GM10248 (cell line): ENCODE measurements around the gene PDK1.

ENCODE experiments used
- CTCF ChIA-PET: fragments of 300-600 bp; sonication (Branson Sonifier 250); formaldehyde crosslinking; extraction: SDS; loops from one replicate; lab custom pipeline; 2021; ENCODE audit warnings: antibody characterized with exemption; lab: Yijun Ruan, JAX
- POLR2A ChIA-PET: fragments of 350-650 bp; sonication (Branson Sonifier 250); formaldehyde crosslinking; extraction: SDS; loops from one replicate; lab custom pipeline; 2020; ENCODE audit warnings: antibody characterized with exemption; lab: Yijun Ruan, JAX
- DNase-seq: peaks from one replicate; pipeline ENCODE4 v3.0.0; 2012; ENCODE audit errors: extremely low spot score
- CTCF ChIP-seq: IDR thresholded peaks from 2 replicates; pipeline ENCODE4 v1.5.1; 2012; ENCODE audit warnings: mild to moderate bottlenecking, low read depth; ENCODE audit errors: extremely low read depth, missing control alignments, control extremely low read depth

PDK1 gene

GRCh38 chr2:172639823-172640222, 83.9 kb downstream of the PDK1 start:
- ChIA-PET CTCF (no interaction called here), POLR2A (no interaction called here)
- no peak for TF ChIP-seq CTCF
- no peak for DNase-seq

DNA sequence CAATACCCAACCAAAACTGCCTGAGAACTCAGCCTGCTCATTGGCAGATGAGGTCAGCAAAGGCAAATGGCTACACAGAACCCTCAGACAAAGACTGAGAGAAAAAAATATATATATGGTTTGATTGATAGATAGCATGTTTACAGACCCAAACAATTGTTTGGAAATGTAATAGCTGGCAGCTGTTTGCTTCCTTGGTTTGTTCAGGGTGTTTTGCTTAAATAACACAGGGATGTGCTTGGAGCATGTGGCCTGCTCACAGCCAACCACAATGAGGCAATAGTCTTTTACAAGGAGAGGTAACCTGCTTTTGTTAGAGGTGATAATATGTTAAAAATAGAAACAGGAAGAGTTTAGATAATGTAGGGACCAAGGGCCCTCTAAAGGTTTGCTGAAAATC, 84.5 kb downstream of the PDK1 start:
- no peak for TF ChIP-seq CTCF
- ChIA-PET POLR2A (no interaction called here), CTCF (no interaction called here)
- DNase-seq: no peak

DNA sequence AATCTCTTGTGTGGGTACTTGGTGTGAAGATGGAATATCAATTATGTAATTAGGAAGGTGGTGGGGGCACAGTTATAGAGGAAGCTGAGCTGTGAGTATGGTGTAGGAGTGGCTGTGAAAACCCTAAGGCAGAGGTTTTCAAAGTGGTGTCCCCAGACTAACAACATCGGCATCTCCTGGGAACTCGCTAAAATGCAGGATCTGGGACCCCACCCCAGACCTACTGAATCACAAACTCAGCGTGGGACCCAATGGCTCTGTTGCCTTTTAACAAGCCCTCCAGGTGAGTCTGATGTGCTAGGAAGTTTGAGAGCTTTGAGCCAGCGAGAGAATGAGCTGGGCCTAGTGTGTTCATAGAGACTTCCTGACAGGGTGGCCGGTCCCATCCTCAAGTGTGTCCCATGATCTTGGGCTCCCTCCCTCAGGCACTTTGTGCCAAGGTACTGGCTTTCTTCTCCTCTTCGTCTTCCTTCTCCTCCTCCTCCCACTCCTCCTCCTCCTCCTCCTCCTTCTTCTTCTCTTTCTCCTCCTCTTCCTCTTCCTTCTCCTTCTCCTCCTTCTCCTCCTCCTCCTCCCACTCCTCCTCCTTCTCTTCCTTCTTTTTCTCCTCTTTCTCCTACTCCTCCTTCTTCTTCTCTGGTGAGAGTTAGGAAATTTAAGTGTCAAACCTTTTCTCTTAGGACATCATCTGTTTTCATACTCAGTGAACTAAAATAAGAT, 86.6 kb downstream of the PDK1 start:
- DNase-seq: no peak
- TF ChIP-seq CTCF: no peak
- ChIA-PET POLR2A (no interaction called here), CTCF (interaction anchor here (1.5 kb wide), 1 partner anchor 13 kb away, joined by 5 read pairs; no protein-coding TSS in a partner anchor)

DNA sequence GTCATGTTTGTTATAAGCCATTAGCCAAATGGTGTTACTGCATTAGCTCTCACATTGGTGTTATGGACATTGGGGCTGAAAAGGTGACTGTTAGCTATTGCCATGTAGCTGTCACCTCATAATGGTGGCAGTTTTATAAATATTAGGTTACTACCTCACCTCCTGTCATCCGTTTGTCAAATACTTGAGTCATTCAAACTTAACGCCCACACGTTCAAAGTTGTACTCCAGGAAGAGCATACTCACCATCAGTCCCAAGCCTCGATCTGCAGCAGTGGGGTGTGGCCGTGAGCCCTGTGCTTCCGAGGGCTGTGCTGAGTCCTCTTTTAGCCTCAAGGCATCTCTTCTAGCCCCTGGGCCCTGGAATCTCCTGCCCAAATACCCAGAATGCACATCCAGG, 87.3 kb downstream of the PDK1 start:
- ChIA-PET POLR2A (no interaction called here), CTCF (interaction anchor here (1.4 to 1.7 kb wide), 3 partner anchors 13 to 61 kb away, joined by 3 to 5 read pairs (median 4); no protein-coding TSS in a partner anchor)
- DNase-seq: no peak
- TF ChIP-seq CTCF: no peak

GRCh38 chr2:172647439-172647838, 91.5 kb downstream of the PDK1 start:
- DNase-seq: no peak
- ChIA-PET CTCF (interaction anchor here (1.2 to 1.3 kb wide), 2 partner anchors 9 to 15 kb away, joined by 3 to 4 read pairs; no protein-coding TSS in a partner anchor), POLR2A (no interaction called here)
- TF ChIP-seq CTCF: no peak

DNA sequence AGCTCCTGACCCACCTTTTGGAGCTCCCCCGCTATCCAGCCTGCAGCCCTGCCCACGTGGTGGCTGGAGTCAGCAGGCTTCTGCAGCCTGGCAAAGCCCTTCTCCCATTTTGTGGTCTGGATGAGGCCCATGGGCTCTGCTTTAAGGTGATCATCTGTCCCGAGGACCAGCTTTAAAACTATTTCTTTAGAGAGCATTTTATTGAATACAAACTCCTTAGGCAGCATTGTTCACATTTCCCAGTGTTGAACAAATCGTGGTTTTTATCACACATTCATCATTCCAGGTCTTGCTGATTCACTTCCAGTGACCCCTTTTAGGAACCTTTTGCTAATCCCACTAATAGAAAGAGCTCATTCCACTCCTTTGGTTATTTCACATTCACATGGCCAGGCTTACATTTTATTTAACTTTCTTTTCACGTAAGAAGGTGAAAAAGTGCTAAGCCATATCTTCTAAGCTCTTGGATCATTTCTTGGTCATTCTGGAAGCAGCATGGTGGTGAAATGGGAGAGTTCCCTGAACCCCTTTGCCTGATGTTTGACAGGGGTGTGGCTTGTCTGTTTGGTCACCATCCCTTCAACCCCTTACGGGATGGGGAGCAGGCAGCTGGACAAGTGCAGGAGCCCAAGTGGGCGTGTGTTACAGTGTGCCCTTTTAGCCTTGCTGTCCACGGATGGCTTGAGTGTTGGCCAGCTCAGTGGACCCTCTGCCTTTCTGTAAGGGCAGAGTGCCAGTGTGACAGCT, 99.4 kb downstream of the PDK1 start:
- POLR2A ChIA-PET: no interaction called here
- CTCF ChIA-PET: interaction anchor here (1.0 to 1.8 kb wide), 5 partner anchors 9 to 19 kb away, joined by 3 to 6 read pairs (median 5); no protein-coding TSS in a partner anchor
- TF ChIP-seq CTCF: no peak
- DNase-seq: no peak
